Measurements from ENCODE around the gene ZNF599.
A peak's percentile ranks its signal among the peaks of the same experiment; 100 is the strongest.

The ZNF599 gene

DNA sequence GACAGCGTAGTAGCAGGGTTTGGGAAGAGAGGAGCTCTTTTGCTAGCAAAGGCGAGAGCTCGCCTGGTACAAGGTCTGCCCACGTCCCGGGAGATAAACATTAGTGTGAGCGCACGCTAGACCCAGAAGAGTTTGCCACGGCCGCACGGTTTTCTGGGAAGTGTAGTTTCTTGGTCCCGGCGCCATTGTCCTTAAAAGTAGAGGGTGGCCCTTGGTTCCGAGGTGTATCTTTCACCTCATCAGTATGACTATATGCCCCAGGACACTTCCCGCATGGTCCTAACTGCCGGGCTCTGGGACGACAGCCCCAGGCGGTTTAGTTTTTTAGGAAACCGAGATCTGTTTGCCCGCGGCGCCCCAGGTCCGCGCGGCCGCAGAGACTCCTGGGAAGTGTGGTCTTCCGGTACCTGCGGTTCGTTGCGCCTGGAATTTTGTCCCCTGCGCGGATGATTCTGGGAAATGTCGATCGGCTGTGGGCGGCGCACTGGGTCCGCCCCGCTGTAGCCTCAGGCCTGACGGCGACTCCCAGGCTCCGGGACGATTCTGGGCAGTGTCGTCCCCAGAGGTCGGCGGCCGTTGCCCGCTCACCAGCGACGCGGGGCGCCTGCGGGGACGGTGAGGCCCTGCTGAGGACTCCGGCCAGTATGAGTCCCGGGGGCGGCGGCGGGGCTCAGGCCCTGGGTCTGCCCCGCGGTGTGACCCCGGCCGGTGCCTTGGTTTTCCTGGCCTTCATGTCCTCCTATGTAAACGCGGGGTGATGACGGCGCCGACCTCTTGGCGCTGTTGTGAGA lies 39.1 kb downstream of the ZNF599 start, which contains the start of gene ZNF181:
Gene ZNF181, plus strand, starts transcription at position 498 of the 791 bp plus-strand sequence. CDS start 795 bp downstream, outside the sequence.
- Histone ChIP-seq H2AFZ (ENCODE audit: low read length) (peak within 1 kb of the TSS; percentile 99), H3F3A (ENCODE audit: low read depth) (no peaks in the 10 kb centered on the region), H3K27me3 (ENCODE audit: insufficient read depth, low read length, poor library complexity, severe bottlenecking) (no peaks in the 10 kb centered on the region), H3K4me3 (ENCODE audit: low read length, poor library complexity, severe bottlenecking) (peak within 1 kb of the TSS; percentile 93), H3K9me3 (ENCODE audit: insufficient read depth, low read depth, low read length) (no peaks in the 10 kb centered on the region), H3K4me1 (ENCODE audit: insufficient read depth, low read length, poor library complexity, severe bottlenecking) (peaks cover 9% of the 10 kb centered on the region), H3K36me3 (ENCODE audit: insufficient read depth, low read length) (no peaks in the 10 kb centered on the region), H3K4me2 (ENCODE audit: low read depth, low read length, poor library complexity, severe bottlenecking) (peak within 1 kb of the TSS; percentile 93), H3K79me2 (ENCODE audit: insufficient read depth, low read length) (peaks cover 8% of the 10 kb centered on the region; the same call in 1 of the 2 replicates), H4K20me1 (ENCODE audit: insufficient read depth, low read length, poor library complexity, severe bottlenecking) (no peaks in the 10 kb centered on the region), H3K9ac (ENCODE audit: low read depth, low read length, poor library complexity, severe bottlenecking) (peak within 1 kb of the TSS; percentile 72), H3K9me2 (replicated peaks; ENCODE audit: low read depth, low read length) (no peaks in the 10 kb centered on the region)
- TF ChIP-seq, protein P1, sequence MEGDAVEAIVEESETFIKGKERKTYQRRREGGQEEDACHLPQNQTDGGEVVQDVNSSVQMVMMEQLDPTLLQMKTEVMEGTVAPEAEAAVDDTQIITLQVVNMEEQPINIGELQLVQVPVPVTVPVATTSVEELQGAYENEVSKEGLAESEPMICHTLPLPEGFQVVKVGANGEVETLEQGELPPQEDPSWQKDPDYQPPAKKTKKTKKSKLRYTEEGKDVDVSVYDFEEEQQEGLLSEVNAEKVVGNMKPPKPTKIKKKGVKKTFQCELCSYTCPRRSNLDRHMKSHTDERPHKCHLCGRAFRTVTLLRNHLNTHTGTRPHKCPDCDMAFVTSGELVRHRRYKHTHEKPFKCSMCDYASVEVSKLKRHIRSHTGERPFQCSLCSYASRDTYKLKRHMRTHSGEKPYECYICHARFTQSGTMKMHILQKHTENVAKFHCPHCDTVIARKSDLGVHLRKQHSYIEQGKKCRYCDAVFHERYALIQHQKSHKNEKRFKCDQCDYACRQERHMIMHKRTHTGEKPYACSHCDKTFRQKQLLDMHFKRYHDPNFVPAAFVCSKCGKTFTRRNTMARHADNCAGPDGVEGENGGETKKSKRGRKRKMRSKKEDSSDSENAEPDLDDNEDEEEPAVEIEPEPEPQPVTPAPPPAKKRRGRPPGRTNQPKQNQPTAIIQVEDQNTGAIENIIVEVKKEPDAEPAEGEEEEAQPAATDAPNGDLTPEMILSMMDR (conservative IDR thresholded peaks at IDR 0.05; ENCODE audit: low read length): no peak
- TF ChIP-seq EZH2phosphoT487 (IDR thresholded peaks at IDR 0.05; ENCODE audit: borderline replicate concordance): no peak

DNA sequence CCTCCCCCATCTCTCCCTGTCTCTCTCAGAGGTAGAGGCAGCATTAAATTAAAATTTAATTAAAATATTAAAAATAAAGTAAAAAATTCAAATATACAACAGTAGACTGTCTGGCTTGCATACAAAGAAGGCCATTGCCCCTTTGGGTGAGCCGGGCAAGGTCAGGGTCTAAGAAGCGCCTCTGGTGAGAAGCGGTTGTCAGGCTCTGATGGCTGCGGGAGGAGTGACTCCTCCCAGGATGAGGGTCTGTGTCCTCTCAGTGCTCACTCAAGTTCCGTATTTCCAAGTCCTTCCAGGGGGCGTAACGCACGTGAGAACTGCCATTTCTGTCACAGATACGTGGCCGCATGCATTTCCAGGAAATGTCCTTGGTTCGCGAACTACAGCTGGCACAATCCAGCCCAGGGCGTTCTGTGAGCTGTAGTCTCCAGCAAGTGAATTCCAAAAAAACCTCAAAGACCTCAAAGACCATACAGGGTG lies 39.7 kb downstream of the ZNF599 start:
- H3K36me3 ChIP-seq (ENCODE audit: insufficient read depth, low read length): no peaks in the 10 kb centered on the region
- peak overlapping the region; percentile 99 for H2AFZ ChIP-seq (ENCODE audit: low read length)
- no peaks in the 10 kb centered on the region for H3K27me3 ChIP-seq (ENCODE audit: insufficient read depth, low read length, poor library complexity, severe bottlenecking)
- H4K20me1 ChIP-seq (ENCODE audit: insufficient read depth, low read length, poor library complexity, severe bottlenecking): no peaks in the 10 kb centered on the region
- H3F3A ChIP-seq (ENCODE audit: low read depth): no peaks in the 10 kb centered on the region
- no peak for TF ChIP-seq EZH2phosphoT487 (IDR thresholded peaks at IDR 0.05; ENCODE audit: borderline replicate concordance)
- TF ChIP-seq, protein P1 (conservative IDR thresholded peaks at IDR 0.05; ENCODE audit: low read length): no peak
- H3K9me3 ChIP-seq (ENCODE audit: insufficient read depth, low read depth, low read length): no peaks in the 10 kb centered on the region
- H3K4me2 ChIP-seq (ENCODE audit: low read depth, low read length, poor library complexity, severe bottlenecking): peak overlapping the region; percentile 93
- H3K79me2 ChIP-seq (ENCODE audit: insufficient read depth, low read length): peaks cover 8% of the 10 kb centered on the region; the same call in 1 of the 2 replicates
- no peaks in the 10 kb centered on the region for H3K9me2 ChIP-seq (replicated peaks; ENCODE audit: low read depth, low read length)
- peak overlapping the region; percentile 72 for H3K9ac ChIP-seq (ENCODE audit: low read depth, low read length, poor library complexity, severe bottlenecking)
- H3K4me1 ChIP-seq (ENCODE audit: insufficient read depth, low read length, poor library complexity, severe bottlenecking): peaks cover 9% of the 10 kb centered on the region
- H3K4me3 ChIP-seq (ENCODE audit: low read length, poor library complexity, severe bottlenecking): peak overlapping the region; percentile 93

DNA sequence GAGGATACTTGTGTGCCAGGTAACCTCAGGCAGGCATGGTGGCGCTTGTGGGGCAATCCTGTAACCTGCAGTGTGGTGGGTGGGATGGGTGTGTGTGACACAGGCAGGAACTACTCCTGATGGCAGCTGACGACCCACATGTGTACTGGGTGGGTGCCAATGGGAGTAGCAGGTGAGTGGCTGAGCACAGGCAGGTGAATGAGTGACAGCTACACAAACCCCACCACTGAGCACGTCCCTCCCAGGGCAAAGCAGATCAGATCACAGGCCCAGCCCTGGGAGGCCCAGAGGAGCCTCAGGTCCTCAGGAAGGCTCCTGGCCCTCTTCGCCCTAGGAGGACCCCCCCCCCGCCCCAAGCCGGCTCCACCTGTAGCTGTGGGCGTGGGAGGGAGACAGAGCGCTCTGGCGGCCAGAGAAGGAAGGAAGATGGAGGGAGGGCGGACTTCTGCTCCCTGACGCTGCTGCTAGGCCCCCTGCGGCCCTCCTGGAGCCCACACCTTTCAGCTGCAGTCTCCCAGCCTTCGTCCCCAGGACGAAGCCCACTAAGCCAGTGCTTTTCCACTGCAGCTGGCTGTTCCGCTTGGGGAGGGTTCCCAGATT lies 40.3 kb downstream of the ZNF599 start:
- Histone ChIP-seq H3K27me3 (ENCODE audit: insufficient read depth, low read length, poor library complexity, severe bottlenecking) (no peaks in the 10 kb centered on the region), H3K4me1 (ENCODE audit: insufficient read depth, low read length, poor library complexity, severe bottlenecking) (peaks cover 9% of the 10 kb centered on the region), H3K9me2 (replicated peaks; ENCODE audit: low read depth, low read length) (no peaks in the 10 kb centered on the region), H3F3A (ENCODE audit: low read depth) (no peaks in the 10 kb centered on the region), H4K20me1 (ENCODE audit: insufficient read depth, low read length, poor library complexity, severe bottlenecking) (no peaks in the 10 kb centered on the region), H3K9me3 (ENCODE audit: insufficient read depth, low read depth, low read length) (no peaks in the 10 kb centered on the region), H2AFZ (ENCODE audit: low read length) (no peak overlapping the region), H3K4me3 (ENCODE audit: low read length, poor library complexity, severe bottlenecking) (peak overlapping the region; percentile 93), H3K4me2 (ENCODE audit: low read depth, low read length, poor library complexity, severe bottlenecking) (peak overlapping the region; percentile 93), H3K36me3 (ENCODE audit: insufficient read depth, low read length) (no peaks in the 10 kb centered on the region), H3K9ac (ENCODE audit: low read depth, low read length, poor library complexity, severe bottlenecking) (peak overlapping the region; percentile 72), H3K79me2 (ENCODE audit: insufficient read depth, low read length) (peaks cover 8% of the 10 kb centered on the region; the same call in 1 of the 2 replicates)
- TF ChIP-seq, protein P1 (conservative IDR thresholded peaks at IDR 0.05; ENCODE audit: low read length): no peak
- no peak for TF ChIP-seq EZH2phosphoT487 (IDR thresholded peaks at IDR 0.05; ENCODE audit: borderline replicate concordance)

Data from Loucy (cell line).